ENCODE results near the gene COL27A1.

COL27A1 gene

DNA sequence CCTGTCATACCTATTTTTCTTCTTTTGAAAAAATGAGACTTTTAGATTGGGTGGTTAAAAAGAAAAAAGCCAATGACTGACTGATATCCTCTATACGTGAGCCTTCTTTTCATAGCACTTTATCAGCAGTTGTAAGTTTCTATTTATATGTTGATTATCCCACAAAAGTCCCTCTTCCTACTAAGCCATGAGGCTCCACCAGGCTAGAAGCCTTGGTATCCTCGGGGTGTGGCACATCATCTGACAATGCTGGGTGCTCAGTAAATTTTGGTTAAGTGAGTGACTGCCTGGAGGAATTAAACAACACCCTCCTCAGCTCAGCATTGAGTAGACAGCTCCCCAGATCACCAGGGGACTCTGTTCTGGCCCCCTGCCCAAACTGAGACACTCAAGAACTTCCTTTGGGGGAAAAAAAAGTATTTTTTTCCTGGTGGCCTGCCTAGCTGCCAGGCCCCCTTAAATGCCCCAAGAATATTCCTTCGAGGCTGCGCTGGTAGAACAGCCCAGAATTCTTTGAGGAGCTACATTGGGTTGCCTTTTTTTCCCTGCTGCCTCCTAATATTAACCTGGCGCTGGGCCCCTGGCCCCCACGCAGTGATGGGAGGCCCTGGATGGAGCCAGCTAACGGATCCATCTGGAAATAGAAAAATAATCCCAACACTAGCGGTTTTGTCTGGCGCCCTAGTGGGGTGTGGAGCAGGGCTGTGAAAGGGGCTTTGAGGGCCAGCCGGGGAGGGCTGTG is 23.4 kb upstream of the COL27A1 start:
- no peak overlapping the region for H3K4me3 ChIP-seq (ENCODE audit: low read depth, low read length)
- no peak for TF ChIP-seq CTCF (IDR thresholded peaks at IDR 0.05; ENCODE audit: borderline replicate concordance, insufficient read depth, low read depth, low read length)

DNA sequence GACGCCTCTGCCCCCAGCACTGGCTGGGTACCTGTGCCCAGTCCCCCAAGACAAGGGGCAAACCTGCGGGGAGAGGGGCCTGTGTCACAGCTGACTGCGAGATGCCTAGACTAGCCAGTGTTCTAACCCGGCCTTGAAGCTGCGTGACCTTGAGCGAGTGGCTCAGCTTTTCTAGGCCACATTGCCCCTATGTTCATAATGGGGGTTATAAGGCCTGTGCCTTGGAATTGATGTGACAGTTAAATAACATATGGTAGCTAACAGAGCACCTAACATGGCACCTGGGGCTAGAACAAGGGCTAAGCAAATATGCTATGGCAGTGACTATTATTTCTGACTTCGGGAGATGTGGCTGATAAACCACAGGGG is 22.8 kb upstream of the COL27A1 start:
- TF ChIP-seq CTCF (IDR thresholded peaks at IDR 0.05; ENCODE audit: borderline replicate concordance, insufficient read depth, low read depth, low read length) = no peak
- H3K4me3 ChIP-seq (ENCODE audit: low read depth, low read length) = no peak overlapping the region

- H3K4me3 ChIP-seq (ENCODE audit: low read depth, low read length) = no peak overlapping the region
- no peak for TF ChIP-seq CTCF (IDR thresholded peaks at IDR 0.05; ENCODE audit: borderline replicate concordance, insufficient read depth, low read depth, low read length)
These were observed 20.4 kb upstream of the COL27A1 start for GRCh38 chr9:114134827-114135396.

GRCh38 chr9:114137831-114138230 is 17.5 kb upstream of the COL27A1 start:
- no peak overlapping the region for H3K4me3 ChIP-seq (ENCODE audit: low read depth, low read length)
- TF ChIP-seq CTCF (IDR thresholded peaks at IDR 0.05; ENCODE audit: borderline replicate concordance, insufficient read depth, low read depth, low read length) = no peak

DNA sequence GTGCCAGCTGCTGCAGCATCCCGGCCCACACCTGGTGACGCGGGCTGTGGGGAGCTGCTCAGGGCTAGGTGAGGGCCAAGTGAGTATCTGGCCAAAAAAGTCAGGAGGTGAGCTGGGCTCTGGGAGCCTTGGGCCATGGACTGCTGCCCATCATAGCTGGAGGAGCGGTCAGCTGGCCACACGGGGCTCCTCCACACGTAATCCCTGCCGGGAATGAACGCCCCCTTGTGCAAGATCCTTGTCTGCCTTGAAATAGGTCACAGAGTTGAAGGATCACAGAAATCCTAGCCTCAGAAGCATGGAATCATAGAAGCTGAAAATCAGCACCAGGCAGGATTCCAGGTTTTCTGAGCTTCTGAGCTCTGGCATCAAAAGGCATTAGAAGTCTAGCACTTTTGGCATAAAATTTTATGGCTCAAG is 16.8 kb upstream of the COL27A1 start:
- TF ChIP-seq CTCF (IDR thresholded peaks at IDR 0.05; ENCODE audit: borderline replicate concordance, insufficient read depth, low read depth, low read length) = no peak
- H3K4me3 ChIP-seq (ENCODE audit: low read depth, low read length) = no peak overlapping the region

DNA sequence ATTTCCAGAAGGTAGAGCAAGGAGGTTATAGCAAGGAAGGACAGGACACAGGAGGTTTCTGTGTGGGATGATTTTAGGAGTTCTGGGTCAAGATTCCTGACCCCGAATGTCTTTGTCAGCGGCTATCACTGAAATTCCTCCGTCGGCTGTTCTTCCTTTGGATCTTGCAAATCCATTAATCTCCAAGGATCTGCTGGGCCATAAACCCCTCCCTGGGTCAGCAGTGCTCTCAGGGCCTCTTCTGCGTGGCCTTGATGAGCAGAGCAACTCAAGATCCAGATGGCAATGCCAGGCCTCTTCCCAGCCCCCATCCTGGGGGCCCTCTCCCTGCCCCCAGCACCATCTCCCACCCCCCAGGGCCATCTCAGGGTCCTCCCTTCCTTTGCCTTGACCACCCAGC is 16.3 kb upstream of the COL27A1 start:
- H3K4me3 ChIP-seq (ENCODE audit: low read depth, low read length) = no peak overlapping the region
- no peak for TF ChIP-seq CTCF (IDR thresholded peaks at IDR 0.05; ENCODE audit: borderline replicate concordance, insufficient read depth, low read depth, low read length)

- H3K4me3 ChIP-seq (ENCODE audit: low read depth, low read length) = no peak overlapping the region
- TF ChIP-seq CTCF (IDR thresholded peaks at IDR 0.05; ENCODE audit: borderline replicate concordance, insufficient read depth, low read depth, low read length) = no peak
These were observed 14.9 kb upstream of the COL27A1 start for GRCh38 chr9:114140401-114140800.

All from GM12875 (cell line).